Islet precursor cell (in vitro differentiated cells): ENCODE results near the gene NPTX2.
A peak's percentile ranks its signal among the peaks of the same experiment; 100 is the strongest.
"Not testable (repeated sequence)": the region's sequence is repeated elsewhere in the genome, so short reads cannot be mapped to it uniquely, and the experiment has no call there.

Source experiments
- DNase-seq: peaks from one replicate; pipeline ENCODE4 v3.0.0-alpha.2; 2018

NPTX2 gene, protein sequence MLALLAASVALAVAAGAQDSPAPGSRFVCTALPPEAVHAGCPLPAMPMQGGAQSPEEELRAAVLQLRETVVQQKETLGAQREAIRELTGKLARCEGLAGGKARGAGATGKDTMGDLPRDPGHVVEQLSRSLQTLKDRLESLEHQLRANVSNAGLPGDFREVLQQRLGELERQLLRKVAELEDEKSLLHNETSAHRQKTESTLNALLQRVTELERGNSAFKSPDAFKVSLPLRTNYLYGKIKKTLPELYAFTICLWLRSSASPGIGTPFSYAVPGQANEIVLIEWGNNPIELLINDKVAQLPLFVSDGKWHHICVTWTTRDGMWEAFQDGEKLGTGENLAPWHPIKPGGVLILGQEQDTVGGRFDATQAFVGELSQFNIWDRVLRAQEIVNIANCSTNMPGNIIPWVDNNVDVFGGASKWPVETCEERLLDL

DNA sequence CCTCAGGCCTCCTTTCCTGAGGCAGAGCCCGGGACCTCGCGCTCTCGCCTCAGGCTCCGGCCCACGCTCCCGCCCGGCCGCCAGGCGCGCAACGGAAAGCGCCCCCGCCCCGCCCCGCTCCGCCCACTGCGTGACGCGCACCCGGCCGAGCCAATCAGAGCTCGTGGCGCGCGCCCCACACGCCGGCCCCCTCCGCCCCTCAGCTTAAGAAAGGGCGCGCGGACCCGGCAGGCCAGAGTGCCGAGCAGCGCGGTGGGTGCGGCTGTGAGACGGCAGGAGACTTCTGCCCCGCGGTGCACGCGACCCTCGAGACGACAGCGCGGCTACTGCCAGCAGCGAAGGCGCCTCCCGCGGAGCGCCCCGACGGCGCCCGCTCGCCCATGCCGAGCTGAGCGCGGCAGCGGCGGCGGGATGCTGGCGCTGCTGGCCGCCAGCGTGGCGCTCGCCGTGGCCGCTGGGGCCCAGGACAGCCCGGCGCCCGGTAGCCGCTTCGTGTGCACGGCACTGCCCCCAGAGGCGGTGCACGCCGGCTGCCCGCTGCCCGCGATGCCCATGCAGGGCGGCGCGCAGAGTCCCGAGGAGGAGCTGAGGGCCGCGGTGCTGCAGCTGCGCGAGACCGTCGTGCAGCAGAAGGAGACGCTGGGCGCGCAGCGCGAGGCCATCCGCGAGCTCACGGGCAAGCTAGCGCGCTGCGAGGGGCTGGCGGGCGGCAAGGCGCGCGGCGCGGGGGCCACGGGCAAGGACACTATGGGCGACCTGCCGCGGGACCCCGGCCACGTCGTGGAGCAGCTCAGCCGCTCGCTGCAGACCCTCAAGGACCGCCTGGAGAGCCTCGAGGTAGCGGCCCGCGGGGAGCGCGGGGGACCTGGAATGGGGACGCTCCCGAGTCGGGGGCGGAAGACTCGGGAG is at the start of gene NPTX2:
NPTX2 (plus strand) TSS at position 235 of the 909 bp plus-strand sequence; CDS start at position 412, 177 bp downstream.
- DNase-seq = peak; percentile 78

DNA sequence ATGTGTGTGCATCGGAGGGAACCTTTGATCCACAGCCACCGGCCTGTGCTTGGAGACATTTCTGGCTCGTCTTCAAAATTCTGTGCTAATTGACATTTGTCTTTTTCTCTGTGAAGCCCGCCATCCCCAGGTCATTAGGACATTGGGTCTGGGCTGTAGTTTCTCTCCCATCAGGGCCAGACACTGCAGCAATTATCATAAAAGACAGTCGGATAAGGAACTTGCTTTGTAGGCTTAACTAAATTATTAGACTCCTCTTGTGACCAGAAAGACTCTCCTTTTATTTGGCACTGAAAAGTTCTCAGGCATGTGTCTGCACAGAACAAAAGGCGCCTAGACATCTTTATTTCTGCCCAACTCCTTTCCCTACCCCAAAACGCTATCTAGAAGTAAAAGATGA is 49.1 kb upstream of the NPTX2 start:
- DNase-seq = no peak

DNA sequence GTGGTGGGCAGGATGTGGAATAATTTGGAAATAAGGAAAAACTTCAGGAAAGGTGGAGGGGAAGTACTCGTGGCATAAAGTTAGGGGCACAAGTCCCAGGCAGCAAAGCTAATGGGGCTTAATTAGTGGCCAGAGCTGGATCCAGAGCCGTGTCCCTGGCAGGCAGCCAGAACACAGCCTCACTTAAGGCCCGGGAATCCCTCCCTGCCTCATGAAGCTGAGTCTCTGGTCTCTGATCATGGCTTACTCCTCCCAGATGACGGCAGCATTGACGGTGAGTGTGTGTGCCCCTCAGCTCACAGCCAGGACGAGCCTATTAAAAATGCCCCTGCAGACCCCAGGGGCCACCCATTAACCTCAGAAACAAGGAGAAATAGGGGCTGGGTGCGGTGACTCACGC is 48.2 kb upstream of the NPTX2 start:
- DNase-seq = peak; percentile 61

DNA sequence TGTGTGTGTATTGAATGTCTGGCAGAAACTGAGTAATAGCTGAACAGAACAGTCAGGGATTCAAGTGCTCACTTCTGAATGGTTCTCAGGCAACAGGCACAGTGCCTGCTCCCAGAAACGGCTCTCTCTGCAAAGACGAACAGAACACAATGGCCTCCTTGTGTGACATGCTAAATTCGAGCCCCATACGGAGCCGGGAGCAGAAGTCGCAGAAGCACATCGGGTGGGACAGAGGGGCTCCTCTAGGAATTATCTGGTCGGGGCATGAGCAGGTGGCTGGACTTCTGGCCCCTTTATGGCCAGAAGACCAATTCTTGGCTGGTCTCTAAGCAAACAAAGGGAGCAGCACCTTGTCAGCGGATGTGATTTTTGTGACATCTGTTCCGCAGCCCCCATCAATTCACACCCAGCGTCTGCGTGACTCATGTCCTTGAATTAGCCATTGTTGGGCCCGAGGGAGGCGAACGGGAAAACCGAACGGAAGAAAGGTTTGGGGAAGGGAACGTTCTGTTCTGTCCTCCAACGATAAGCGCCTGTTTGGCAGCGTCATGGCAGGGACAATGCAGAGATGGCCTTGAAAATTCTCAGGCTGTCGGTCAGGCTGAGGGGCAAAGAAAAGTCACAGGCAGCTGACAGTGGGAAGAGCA is 47.3 kb upstream of the NPTX2 start:
- no peak for DNase-seq

DNA sequence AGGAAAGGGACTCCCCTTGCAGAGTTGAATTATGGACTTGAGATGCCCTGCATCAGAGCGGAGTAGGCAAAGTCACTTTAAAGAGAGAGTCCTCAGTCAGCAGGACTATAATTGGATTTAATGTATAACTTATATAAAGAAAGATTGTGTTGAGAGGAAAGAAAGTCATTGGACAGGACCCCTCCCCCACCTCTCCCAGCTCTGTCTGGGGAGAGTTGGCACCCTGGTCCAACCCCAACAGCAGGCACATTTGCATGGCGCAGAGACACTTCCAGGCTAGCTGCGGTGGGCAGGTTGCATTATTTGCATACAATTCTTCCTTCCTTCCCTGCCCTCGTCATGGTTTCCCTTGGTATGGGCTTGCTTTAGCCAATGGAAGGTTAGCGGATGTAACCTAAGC is 46.1 kb upstream of the NPTX2 start:
- no peak for DNase-seq

DNA sequence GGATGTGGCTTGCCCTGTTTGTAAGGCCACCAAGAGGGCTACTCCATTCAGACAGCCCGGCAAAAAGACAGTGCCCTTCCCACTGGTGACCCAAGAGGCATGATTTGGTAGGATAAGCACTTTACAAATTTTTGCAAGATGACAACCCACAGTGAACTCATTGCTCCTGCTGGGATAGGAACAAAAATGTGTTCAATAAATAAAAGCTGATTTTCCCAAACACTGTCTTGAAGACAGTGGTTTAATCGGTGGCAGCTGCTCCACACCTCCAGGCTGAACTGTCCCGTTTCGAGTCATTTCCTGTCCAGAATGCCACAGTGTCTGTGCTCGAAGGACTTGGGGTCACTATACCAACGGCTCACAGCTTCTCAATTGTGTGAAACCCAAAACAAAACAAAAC is 45.1 kb upstream of the NPTX2 start:
- no peak for DNase-seq

DNA sequence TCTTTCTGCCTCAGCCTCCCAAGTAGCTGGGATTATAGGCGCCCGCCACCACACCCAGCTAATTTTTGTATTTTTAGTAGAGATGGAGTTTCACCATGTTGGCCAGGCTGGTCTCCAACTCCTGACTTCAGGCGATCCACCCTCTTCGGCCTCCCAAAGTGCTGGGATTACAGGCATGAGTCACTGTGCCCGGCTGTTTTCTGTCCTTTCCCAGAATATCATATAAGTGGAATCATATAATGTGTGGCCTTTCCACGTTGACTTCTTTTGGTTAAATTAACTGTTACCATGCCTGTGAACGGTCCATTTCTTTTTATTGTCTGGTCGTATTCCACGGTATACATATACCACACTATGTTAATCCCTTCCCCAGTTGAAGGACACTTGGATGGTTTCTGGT is 44.4 kb upstream of the NPTX2 start:
- not testable (repeated sequence) for DNase-seq

DNA sequence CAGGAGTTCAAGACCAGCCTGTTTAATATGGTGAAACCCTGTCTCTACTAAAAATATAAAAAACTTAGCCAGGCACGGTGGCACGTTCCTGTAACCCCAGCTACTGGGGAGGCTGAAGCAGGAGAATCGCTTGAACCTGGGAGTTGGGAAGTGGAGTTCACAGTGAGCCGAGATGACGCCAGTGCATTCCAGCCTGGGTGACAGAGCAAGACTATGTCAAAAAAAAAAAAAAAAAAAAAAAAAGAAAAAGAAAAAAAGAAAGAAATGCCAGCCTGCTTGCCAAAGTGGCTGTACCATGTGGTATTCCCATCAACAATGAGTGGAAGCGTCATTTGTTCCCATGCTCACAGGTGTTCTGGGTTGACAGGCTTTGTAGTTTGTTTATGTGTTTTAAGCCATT is 43.3 kb upstream of the NPTX2 start:
- DNase-seq = no peak

DNA sequence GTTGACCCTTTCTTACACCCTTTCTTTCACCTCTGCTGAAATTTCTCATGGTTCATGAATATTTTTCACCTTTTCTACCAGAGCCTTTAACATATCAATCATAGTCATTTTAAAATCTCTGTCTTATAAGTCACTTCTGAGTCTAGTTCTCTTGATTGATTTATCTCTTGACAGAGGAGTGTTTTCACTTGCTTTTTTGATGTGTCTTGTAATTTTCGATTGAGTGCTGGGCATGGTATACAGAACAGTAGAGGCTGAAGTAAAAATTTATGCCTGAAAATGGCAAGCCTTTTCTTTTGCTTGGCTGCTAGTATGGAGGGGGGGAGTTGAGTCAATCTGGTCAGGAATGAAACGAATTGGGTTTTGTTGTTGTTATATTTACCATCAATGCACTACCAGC is 41.2 kb upstream of the NPTX2 start:
- DNase-seq = no peak

DNA sequence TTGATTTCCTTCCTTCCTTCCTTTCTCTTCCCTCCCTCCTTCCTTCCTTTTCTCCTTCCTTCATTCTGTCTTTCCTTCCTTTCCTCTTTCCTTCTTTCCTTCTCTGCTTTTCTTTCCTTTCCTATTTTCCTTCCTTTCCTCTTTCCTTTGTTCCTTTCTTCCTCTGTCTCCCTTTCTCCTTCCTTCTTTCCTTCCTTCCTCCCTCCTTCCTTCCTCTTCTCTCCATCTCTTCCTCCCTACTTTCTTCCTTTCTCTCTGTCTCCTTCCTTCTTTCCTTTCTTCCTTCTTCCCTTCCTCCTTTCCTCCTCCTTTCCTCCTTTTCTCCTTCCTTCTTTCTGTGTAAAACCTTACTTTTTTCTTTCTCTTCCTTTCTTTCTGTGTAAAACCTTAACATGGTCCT is 32.3 kb upstream of the NPTX2 start:
- DNase-seq = no peak

DNA sequence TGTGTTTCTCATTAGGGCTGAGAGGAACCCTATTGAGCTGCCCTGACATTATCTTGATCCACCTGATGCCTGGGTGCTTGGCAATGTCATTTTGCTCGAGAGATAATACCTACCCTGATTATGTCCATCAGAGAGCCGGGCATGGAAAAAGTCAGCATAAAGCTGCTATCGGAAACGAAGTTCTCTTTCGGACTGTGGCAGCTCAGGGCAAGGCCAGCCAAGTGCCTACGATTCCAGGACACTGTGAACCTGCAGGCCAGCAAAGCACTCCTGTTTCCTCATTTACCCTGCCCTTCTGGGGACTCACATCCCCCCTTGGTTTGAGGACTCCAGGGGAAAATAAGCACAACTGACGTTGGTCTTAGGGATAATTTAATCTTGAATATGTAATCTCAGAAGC is 25.2 kb upstream of the NPTX2 start:
- no peak for DNase-seq

DNA sequence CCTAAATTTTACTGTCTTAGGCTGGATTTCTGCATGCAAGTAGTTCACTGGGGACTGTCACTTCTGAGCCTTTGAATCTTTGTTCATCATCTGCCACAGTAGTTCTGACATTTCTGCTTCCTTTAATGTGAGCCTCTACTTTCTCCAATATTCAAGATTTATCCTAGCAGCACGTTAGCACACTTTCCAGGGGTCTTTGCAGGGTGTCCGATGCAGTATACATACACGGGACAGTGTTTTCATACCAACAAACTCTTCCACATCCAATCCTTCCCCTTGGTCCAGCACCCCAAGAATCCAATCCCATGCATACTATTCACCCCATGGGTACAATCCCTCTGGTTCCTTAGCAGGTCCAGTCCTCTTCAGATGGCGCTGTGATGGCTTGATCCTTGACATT is 22.7 kb upstream of the NPTX2 start:
- no peak for DNase-seq

DNA sequence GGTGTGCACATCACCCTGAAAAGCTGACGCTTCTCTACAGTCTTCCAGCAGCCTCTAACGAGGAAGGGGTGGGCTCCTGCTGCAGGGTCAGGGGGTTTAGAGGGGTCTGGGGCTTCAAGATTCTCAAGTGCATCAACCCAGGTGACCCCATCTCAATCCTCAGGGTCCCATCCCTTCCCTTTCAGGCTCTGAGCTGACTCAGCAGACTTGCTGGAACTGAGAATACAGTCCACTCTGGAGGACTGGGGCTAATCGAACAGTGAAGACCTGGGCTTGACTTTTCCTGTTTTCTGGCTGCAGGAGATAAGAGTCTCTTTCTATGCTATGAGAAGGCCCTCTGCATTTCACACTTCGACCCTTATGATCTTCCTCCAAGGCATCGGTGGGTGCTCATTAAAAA is 22.3 kb upstream of the NPTX2 start:
- DNase-seq = no peak

DNA sequence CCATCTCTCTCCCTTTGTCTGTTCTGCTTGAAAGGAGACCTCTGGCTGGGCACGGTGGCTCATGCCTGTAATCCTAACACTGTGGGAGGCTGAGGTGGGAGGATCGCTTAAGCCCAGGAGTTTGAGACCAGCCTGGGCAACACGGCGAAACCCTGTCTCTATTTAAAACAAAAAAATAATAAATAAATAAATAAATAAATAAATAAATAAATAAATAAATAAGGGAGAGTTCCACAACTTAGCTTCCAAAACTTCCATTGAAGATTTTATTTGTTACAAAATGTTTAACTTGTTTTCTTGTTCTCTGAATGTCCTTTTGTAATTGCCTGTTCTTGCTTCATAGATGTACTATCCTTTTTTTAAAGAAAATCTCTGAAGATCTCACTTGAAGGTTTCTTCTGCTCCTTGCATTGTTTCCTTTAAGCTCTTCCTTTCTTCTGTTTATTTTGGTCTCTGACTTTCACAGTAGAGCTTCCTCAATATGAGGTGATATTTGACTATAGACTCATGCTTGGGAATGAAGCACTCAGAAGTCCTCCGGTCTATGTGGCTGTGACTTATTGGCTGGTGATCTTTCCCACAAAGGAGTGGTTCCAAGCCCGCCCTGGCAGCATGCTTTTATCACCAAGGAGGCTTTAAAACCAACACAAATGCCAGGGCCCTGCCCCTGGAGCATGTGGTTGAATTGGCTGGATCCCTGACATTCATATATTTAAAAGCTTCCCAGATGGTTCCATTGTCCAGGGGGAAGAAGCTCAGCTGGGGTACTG is 18.1 kb upstream of the NPTX2 start:
- DNase-seq = no peak

DNA sequence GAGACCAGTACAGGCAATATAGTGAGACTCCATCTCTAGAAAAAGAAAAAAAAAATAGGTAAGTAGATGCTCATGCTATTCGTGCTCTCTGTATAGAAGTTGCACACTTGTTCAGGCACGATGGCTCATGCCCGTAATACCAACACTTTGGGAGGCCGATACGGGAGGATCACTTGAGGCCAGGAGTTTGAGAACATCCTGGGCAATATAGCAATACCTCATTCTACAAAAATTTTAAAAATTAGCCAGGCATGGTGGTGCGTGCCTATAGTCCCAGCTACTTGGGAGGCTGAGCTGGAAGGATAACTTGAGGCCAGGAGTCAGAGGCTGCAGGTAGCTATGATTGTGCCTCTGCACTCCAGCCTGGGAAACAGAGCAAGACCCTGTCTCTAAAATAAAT is 17.2 kb upstream of the NPTX2 start:
- no peak for DNase-seq

DNA sequence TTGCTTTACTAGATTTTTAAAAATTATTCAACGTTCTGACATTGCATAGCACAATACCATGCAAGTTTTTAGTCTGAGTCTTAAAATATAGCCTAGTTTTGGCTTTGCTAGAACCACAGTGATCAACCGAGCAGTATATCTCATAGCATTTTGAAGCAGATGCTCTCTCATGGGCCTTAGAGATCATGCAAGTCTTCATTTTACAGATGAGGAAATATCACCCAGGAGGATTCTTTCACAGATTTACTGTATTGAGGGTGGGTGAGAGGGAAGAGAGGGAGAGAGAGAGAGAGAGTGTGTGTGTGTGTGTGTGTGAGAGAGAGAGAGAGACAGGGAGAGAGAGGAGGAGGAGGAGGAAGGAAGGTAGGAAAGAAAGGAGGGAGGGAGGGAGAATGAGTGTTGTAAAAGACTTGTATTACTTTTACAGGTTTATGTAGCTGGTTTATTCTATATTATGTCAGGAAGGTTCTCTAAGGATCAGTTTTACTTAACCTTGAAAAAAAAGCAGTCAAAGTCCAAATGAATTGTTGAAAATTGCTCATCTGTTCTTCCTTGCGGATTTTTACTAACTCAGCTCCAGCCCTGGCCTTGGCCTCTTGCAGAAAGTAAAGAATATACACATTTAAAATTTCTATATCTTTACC is 14.2 kb upstream of the NPTX2 start:
- no peak for DNase-seq

DNA sequence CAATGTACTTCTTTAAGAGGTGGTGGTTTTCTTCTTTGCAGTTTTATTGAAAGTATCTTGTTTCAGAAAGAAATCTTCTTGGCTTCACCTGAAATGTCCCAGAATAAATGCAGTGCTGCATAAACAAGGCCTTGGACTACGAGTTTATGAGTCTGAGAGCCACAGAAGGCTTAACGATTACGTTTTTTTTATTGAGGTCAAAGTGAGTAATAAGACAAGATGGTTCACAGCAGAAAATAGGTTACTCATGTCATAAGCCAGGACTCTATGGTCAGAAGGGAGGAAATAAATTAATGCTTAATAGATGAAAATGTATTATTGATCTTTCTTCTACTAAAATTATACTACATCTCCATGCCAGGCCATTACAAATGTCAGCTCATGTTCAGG is 13.7 kb upstream of the NPTX2 start:
- no peak for DNase-seq

DNA sequence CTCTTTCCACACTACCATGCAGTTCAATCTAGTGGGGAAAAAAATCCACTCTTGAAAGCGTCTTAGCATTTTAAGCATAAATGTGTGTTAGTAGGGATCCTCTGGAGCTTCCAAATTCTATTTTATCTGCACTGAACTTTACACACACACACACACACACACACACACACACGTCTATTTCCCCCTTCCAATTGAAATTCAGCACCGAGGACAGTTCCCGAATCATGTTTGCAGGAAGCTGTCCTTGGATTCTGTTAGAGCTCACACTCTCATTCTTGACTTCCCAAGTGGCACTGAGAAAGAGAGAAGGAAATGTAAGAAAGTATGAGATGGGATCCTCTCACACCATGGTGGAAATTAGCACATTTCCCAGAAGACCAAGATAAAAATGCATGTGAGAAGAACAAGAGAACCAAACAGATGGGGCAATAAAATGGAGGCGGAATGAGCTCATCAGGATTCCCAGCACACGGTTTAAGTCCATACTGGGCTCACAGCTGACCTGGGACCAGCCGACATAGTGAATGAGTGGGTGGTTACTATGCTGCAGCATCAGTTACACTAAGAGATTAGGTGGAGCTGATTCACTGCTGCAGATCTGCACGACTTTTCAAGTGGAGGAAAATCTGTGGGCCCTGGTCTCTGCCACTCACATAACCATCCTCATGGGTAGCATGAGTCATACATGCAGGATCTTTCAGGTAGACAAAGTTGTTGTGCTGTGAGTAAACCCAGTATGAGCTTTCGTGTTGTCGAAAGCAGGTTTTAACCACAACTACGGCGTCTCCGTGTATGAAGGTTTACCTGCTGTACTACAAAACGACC is 3.3 kb upstream of the NPTX2 start:
- DNase-seq = no peak

DNA sequence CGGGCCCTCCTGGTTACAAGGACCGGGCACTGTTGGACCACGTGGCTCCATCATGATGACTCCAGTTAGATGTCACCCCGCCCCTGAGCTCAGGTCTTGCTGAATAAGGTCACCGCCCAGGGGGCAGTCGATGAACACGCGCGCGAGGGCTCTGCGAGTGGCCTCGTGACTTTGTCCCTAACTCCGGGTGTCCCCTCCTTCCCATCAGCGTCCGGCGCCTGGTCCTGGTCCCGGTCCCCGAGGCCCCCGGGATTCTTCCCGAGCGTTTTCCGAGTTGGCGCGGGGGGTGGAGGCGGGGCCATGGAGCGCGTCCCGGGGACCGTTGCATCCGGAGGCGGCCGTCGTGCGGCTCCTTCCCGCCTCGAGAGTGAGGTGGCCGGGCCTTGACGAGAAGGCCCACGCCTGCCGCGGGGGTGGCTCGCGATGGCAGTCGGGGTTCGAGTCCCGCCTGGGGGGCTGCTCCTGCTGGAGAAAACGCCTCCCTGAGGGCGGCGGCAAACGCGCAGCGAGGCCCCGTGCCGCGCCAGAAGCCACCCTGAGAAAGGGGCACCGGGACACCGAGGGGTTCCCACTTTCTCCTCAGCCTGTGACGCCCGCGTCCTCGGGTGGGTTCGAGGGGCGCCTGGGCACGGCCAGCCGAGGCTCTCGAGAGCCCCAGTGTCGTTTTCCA is 569 bp upstream of the NPTX2 start:
- no peak for DNase-seq

DNA sequence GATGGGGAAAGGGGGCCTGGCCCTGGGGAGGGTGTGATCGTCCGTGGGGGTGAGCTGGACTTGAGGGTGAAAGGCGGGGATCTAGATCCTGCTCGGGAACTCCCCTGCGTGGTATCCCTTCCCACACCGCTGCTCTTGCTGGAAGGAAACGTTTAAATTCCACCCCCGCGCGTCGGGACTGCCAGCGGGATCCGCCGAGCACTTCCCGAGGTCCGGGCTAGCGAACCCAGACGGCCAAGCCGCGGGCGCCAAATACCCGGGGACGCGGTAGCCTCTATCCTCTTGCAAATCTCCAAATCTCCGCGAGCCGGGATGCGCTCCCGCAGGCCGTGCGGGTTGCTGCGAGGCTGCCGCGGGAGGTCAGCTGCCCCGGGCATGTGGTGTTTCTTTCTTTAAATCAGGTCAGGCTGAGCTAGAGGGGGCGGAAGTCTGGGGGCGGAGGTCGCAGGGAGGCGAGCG is 904 bp downstream of the NPTX2 start:
- no peak for DNase-seq

DNA sequence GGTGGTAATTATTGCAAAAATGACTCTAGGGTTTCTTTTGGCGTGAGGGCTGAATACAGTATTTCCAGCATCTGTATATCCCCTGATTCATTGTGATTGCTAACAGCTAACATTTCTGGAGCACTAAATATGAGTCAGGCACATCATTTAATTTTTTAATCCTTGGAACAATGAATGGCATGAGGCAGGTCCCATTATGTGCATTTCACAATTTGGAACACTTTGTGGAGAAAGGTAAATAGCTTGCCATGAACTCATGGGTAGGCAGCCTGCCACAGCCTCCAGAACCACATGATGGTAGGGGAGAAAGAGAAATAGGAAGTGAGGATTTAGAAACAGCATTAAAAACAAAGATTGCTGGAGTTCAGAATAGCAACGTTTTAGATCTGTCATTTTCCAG is 1.7 kb downstream of the NPTX2 start:
- DNase-seq = no peak
